ENCODE data around the gene ACOX1. TPM values are rescaled to one million over a fixed set of nuclear protein-coding genes. Genes with fewer than 3 reads are reported as not detected.

Gene ACOX1
- total and polyA plus RNA-seq, 10 donors, result 6.3 to 60.2 (median 41.6) TPM

DNA sequence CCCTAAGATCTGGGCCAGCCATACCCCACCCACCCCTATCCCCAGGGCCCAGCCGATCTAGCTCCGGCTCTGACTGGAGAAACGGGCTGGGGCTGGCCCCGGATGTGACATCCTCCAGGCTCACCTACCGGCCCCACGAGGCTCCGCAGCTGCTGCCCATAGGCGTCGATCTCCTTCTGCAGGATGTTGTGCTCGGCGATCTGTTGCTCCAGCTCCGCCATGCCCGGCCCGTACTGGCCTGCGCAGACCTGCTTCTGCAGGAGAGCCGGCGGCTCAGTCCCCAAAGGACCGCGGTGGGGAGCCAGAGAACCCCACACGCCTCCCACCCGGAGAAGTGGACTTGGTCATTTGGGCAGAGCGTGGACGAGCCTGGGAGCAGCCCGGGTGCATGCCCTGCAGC is 43.3 kb upstream of the ACOX1 start:
- TF ChIP-seq POLR2AphosphoS5 (IDR thresholded peaks at IDR 0.05), result no peak
- no peak for TF ChIP-seq POLR2A (IDR thresholded peaks at IDR 0.05)
- TF ChIP-seq, protein P1, sequence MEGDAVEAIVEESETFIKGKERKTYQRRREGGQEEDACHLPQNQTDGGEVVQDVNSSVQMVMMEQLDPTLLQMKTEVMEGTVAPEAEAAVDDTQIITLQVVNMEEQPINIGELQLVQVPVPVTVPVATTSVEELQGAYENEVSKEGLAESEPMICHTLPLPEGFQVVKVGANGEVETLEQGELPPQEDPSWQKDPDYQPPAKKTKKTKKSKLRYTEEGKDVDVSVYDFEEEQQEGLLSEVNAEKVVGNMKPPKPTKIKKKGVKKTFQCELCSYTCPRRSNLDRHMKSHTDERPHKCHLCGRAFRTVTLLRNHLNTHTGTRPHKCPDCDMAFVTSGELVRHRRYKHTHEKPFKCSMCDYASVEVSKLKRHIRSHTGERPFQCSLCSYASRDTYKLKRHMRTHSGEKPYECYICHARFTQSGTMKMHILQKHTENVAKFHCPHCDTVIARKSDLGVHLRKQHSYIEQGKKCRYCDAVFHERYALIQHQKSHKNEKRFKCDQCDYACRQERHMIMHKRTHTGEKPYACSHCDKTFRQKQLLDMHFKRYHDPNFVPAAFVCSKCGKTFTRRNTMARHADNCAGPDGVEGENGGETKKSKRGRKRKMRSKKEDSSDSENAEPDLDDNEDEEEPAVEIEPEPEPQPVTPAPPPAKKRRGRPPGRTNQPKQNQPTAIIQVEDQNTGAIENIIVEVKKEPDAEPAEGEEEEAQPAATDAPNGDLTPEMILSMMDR (IDR thresholded peaks at IDR 0.05 in 8 of 11, conservative IDR thresholded peaks at IDR 0.05 in 3 of 11), result no peak
- intact Hi-C loops (cut with DNase I; ENCODE audit: low total_unique reads), result no loop called here
- Histone ChIP-seq H3K9me3 (no peaks in the 10 kb centered on the region), H3K27ac (no peak overlapping the region), H3K4me3 (no peak overlapping the region), H3K4me1 (no peaks in the 10 kb centered on the region), H3K36me3 (no peaks in the 10 kb centered on the region), H3K27me3 (replicated peaks in 1 of 7) (peaks cover 0 to 30% (median 0%) of the 10 kb centered on the region in 7 donors)
- DNase-seq, result no peak
- 78 to 89% (median 85%) methylated on average over 19 to 24 of the region's 24 CpGs for WGBS, 5 donors

DNA sequence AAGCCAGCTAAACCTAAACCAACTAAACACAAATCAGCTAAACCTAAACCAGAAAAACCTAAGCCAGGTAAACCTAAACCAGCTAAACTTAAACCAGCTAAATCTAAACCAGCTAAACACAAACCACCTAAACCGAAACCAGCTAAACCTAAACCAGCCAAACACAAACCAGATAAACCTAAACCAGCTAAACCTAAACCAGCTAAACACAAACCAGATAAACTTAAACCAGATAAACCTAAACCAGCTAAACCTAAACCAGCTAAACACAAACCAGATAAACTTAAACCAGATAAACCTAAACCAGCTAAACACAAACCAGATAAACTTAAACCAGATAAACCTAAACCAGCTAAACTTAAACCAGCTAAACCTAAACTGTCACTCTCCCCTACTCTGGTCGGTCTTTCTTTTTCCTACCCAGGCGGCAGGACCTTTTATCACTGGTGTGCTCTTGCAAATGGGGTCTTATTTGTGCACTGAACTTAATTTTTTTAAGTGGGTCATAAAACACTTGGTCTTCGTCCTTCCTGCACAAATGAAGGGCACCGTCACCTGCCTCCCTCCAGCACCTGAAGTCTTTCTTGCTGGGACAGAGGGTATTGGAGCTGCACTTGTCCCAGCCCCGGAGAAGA is 41.0 kb upstream of the ACOX1 start:
- Histone ChIP-seq H3K9me3 (no peaks in the 10 kb centered on the region), H3K27me3 (replicated peaks in 1 of 7) (peaks cover 0 to 43% (median 0%) of the 10 kb centered on the region in 7 donors), H3K4me1 (peaks cover 0 to 5% (median 0%) of the 10 kb centered on the region in 6 donors), H3K4me3 (no peak overlapping the region), H3K36me3 (no peaks in the 10 kb centered on the region), H3K27ac (no peak overlapping the region)
- DNase-seq, result no peak
- TF ChIP-seq POLR2A (IDR thresholded peaks at IDR 0.05) (no peak), POLR2AphosphoS5 (IDR thresholded peaks at IDR 0.05) (no peak)
- TF ChIP-seq, protein P1 (IDR thresholded peaks at IDR 0.05 in 8 of 11, conservative IDR thresholded peaks at IDR 0.05 in 3 of 11), result no peak
- intact Hi-C loops (cut with DNase I; ENCODE audit: low total_unique reads), result no loop called here
- whole genome bisulfite sequencing, 5 donors, result 88 to 95% (median 90%) methylated on average over 6 of the region's 6 CpGs

DNA sequence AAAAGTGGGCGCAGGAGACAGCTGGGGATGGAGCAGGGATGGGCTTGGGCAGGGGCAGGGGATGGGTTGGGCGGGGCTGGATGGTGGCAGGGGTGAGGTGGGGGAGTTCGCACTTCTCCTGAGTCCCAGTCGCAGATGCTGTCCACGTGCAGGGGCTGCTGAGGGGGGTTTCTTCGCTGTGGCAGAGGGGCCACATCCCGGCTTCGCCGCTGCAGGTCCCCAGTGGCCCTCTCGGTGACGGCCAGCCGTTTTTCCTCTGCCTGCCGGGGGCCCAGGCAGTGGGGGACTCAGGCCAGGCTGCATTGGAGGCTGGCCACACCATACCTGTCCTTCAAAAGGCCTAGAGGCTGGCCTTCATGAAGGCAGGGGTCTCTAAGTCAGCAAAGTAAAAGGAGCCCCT is 39.8 kb upstream of the ACOX1 start:
- TF ChIP-seq POLR2AphosphoS5 (IDR thresholded peaks at IDR 0.05) (no peak), POLR2A (IDR thresholded peaks at IDR 0.05) (no peak)
- TF ChIP-seq, protein P1 (IDR thresholded peaks at IDR 0.05 in 8 of 11, conservative IDR thresholded peaks at IDR 0.05 in 3 of 11), result no peak
- Histone ChIP-seq H3K4me1 (peaks cover 0 to 16% (median 8%) of the 10 kb centered on the region in 6 donors), H3K27ac (no peak overlapping the region), H3K9me3 (no peaks in the 10 kb centered on the region), H3K27me3 (replicated peaks in 1 of 7) (peaks cover 0 to 52% (median 0%) of the 10 kb centered on the region in 7 donors), H3K36me3 (no peaks in the 10 kb centered on the region), H3K4me3 (no peak overlapping the region)
- WGBS, 5 donors, result 83 to 96% (median 93%) methylated on average over 12 to 13 of the region's 13 CpGs
- no peak for DNase-seq
- intact Hi-C loops (cut with DNase I; ENCODE audit: low total_unique reads), result no loop called here

DNA sequence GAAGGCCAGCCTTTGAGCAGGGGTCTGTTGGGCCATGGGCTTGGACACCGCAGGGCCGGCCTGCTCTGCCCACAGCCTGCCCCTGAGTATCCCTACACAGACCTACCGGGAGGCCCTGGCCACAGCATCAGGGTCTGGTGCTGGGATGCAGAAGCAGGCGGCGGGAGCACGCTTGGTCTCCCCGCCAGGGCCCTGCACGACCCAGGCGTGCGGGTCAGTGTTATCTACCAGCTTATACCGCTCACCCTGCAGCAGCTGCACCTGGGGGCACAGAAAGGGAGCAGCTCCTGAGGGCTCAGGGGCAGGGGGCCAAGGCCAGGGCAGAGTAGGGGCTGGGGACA is 39.3 kb upstream of the ACOX1 start:
- Histone ChIP-seq H3K27me3 (replicated peaks in 1 of 7) (peaks cover 0 to 47% (median 0%) of the 10 kb centered on the region in 7 donors), H3K9me3 (no peaks in the 10 kb centered on the region), H3K4me3 (no peak overlapping the region), H3K27ac (no peak overlapping the region), H3K4me1 (peaks cover 0 to 16% (median 8%) of the 10 kb centered on the region in 6 donors), H3K36me3 (no peaks in the 10 kb centered on the region)
- no peak for TF ChIP-seq POLR2A (IDR thresholded peaks at IDR 0.05)
- TF ChIP-seq, protein P1 (IDR thresholded peaks at IDR 0.05 in 8 of 11, conservative IDR thresholded peaks at IDR 0.05 in 3 of 11), result no peak
- no peak for TF ChIP-seq POLR2AphosphoS5 (IDR thresholded peaks at IDR 0.05)
- 56 to 97% (median 89%) methylated on average over 3 to 11 of the region's 11 CpGs for WGBS, 5 donors
- no peak for DNase-seq
- intact Hi-C loops (cut with DNase I; ENCODE audit: low total_unique reads), result no loop called here

Data from spleen (tissue), 11 donors.